Mononuclear cell (primary cell): ENCODE measurements around the gene SH2D6. TPM values are rescaled to one million over a fixed set of nuclear protein-coding genes. Genes with fewer than 3 reads are reported as not detected.
"Not testable (repeated sequence)": the region's sequence is repeated elsewhere in the genome, so short reads cannot be mapped to it uniquely, and the experiment has no call there.

ENCODE experiments used
- H3K27me3 ChIP-seq: 2 replicates; pipeline ENCODE4 v1.6.0; 2011; ENCODE audit warnings: low read length, control low read depth; ENCODE audit not compliant: insufficient read depth
- H3K4me1 ChIP-seq: 2 replicates; pipeline ENCODE4 v1.5.1; 2011; ENCODE audit warnings: mild to moderate bottlenecking, low read length, control low read depth; ENCODE audit not compliant: insufficient read depth
- H3K4me3 ChIP-seq: 2 replicates; pipeline ENCODE4 v1.5.1; 2011; ENCODE audit warnings: mild to moderate bottlenecking, low read length, moderate library complexity
- H3K9me3 ChIP-seq: 2 replicates; pipeline ENCODE4 v1.5.1; 2011; ENCODE audit warnings: low read depth, mild to moderate bottlenecking, control low read depth, low read length
- total RNA-seq: library from RNA; depleted of rRNA; stranded (reverse); fragments of >200 nt; gene quantifications from one replicate; pipeline ENCODE4 v1.2.3, GENCODE V29; 2012

The SH2D6 gene
- total RNA-seq, 1 donor: 0.42 TPM

DNA sequence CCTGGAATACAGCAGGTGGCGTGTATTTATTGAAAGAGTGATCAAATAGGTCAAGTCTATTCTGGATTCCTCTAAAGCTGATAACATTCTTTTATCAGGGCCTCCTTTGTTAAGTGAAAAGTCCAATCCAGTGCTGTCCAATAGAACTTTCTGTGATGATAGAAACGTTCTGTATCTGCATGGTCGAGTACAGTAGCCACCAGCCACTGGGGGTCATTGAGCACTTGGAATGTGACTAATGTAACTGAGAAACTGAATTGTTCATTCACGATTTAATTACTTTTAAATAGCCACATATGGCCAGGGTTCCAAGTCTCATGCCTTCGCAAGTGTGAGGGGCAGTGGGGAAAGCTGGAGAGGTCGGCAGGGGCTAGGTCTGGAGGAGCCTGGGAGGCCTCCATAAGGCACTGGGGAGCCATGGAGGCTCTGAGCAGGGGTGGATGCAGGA lies 20.5 kb downstream of the SH2D6 start:
- Histone ChIP-seq H3K27me3 (no peaks in the 10 kb centered on the region), H3K4me1 (peaks cover 50% of the 10 kb centered on the region), H3K4me3 (no peak overlapping the region), H3K9me3 (no peaks in the 10 kb centered on the region)

DNA sequence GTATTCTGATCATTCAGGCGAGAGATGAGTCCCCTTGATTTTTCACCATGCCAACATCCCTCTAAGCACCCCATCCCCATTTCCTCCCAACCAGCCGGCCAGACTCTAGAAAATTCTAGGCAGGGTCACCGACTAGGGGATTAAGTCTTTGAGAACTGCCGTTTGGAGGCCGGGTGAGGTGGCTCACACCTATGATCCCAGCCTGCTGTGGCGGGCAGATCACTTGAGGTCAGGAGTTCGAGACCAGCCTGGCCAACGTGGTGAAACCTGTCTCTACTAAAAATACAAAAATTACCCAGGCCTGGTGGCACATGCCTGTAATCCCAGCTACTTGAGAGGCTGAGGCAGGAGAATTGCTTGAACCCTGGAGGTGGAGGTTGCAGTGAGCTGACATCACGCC lies 21.1 kb downstream of the SH2D6 start:
- H3K4me1 ChIP-seq: peaks cover 49% of the 10 kb centered on the region
- H3K4me3 ChIP-seq, H3K9me3 ChIP-seq, H3K27me3 ChIP-seq: not testable (repeated sequence)

DNA sequence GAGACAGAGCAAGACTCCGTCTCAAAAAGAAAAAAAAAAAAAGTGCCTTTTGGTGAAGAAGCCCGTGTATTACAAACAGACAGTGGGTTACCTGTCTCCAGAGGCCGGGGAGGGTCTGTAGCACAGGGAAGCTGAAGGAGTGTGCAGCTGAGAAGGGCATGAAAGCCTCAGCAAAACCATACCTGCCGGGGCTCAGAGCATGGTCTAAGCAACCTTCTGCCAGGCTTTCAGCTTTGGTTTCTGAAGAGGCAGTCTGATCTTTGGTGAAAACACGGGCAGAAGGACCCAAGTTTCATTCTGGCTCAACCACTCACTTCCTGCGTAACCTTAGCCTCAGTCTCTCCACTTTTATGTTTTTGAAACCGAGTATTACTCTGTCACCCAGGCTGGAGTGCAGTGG lies 21.5 kb downstream of the SH2D6 start:
- no peak overlapping the region for H3K4me3 ChIP-seq
- H3K9me3 ChIP-seq: no peaks in the 10 kb centered on the region
- peaks cover 46% of the 10 kb centered on the region for H3K4me1 ChIP-seq
- H3K27me3 ChIP-seq: no peaks in the 10 kb centered on the region

DNA sequence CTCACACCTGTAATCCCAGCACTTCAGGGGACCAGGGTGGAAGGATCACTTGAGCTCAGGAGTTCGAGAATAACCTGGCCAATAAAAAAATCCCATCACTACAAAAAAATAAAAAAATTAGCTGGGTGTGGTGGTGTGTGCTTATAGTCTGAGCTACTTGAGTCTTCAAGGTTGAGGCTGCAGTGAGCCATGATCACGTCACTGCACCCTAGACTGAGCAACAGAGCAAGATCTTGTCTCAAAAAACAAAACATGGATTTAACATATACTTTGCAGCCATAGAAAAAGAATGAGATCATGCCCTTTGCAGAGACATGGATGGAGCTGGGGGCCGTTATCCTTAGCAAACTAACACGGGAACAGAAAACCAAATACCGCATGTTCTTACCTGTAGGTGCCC lies 22.2 kb downstream of the SH2D6 start:
- H3K27me3 ChIP-seq: no peaks in the 10 kb centered on the region
- peaks cover 40% of the 10 kb centered on the region for H3K4me1 ChIP-seq
- H3K9me3 ChIP-seq: no peaks in the 10 kb centered on the region
- H3K4me3 ChIP-seq: no peak overlapping the region

DNA sequence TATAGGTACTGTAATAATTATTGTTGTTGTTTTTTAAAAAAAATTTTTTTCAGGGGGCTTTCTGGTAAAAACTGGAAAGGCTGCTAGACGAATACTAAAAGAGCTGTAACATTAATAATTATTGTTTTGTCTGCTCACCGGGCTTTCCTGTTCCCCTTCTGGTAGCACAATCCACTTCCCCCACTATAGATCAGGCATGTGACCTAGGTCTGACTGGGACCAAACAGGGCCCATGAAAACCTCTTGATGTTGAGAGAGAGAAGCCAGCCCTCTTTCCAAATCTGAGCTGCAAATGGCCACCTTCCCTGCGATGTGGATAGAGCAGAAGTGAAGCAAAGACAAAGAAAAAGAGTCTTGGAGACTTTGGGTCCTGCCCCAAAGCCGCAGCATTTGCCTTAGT lies 23.4 kb downstream of the SH2D6 start:
- H3K27me3 ChIP-seq: no peaks in the 10 kb centered on the region
- peaks cover 31% of the 10 kb centered on the region for H3K4me1 ChIP-seq
- H3K9me3 ChIP-seq: no peaks in the 10 kb centered on the region
- H3K4me3 ChIP-seq: no peak overlapping the region

DNA sequence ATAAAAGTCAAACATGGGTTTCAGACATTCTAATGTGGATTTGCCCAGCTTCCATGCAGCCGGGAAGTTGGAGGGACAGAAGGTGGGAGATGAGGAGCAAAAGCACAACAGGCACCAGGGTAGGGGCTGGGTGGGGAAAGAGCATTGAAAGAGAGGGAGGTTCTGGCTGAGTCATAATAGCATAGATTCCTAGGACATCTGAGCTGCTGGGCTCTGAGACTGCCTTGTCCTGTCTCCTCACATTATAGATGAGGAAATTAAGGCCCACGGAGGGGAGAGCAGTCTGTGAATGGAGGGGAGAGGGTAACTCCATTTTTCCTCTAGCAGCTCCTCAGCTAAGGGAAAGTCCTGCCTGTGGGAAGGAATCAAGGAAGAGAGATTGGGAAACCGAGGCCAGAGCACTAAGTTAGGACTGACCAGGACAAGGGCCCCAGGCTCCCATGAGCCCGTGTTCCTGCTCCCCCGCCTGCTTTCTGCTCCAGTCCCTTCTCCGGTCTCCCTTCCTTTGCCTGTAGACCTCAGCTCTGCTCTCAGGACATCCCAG lies 26.2 kb downstream of the SH2D6 start:
- no peak overlapping the region for H3K4me3 ChIP-seq
- no peaks in the 10 kb centered on the region for H3K9me3 ChIP-seq
- H3K27me3 ChIP-seq: no peaks in the 10 kb centered on the region
- peaks cover 8% of the 10 kb centered on the region for H3K4me1 ChIP-seq

DNA sequence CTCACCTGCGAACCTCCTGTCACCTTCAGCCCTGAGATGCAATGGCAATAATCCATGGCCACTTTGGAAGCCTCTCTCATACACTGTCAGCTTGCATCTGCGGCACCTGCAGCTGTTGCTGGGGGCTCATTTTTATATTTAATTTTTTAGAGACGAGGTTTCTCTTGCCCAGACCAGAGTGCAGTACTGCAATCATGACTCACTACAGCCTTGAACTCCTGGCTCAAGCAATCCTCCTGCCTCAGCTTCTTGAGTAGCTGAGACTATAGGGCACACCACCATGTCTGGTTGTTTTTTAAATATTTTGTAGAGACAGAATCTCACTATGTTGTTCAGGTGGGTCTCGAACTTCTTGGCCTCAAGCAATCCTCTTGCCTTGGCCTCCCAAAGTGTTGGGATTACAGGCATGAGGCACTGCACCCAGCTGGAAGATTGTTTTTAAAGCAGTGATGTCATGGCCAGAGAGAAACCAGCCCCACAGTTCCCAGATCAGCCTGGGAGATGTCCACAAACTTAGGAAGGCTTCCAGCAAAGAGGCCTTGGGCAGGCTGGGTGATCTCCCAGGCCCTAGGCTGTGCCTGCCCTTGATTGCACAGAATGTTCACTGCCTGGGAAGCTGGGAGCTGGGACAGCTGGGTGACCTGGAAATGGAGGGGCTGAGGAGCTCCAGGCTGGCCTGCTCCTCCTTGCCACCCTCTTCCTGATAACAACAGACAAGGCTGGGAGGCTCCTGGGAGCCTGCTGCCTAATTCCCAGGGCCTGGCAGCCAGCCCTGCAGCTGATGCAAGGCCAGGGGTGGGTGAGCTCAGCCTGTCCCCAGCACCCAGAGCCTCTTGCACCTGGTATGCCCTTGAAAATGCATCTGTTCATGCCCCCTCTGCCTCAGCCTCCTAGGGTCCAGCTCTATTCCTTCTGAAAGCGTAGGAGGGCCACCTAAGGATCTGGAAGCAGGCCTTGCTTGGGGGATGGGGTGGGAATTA lies 27.1 kb downstream of the SH2D6 start:
- H3K4me3 ChIP-seq: no peak overlapping the region
- H3K9me3 ChIP-seq: no peaks in the 10 kb centered on the region
- no peaks in the 10 kb centered on the region for H3K27me3 ChIP-seq
- peaks cover 8% of the 10 kb centered on the region for H3K4me1 ChIP-seq

DNA sequence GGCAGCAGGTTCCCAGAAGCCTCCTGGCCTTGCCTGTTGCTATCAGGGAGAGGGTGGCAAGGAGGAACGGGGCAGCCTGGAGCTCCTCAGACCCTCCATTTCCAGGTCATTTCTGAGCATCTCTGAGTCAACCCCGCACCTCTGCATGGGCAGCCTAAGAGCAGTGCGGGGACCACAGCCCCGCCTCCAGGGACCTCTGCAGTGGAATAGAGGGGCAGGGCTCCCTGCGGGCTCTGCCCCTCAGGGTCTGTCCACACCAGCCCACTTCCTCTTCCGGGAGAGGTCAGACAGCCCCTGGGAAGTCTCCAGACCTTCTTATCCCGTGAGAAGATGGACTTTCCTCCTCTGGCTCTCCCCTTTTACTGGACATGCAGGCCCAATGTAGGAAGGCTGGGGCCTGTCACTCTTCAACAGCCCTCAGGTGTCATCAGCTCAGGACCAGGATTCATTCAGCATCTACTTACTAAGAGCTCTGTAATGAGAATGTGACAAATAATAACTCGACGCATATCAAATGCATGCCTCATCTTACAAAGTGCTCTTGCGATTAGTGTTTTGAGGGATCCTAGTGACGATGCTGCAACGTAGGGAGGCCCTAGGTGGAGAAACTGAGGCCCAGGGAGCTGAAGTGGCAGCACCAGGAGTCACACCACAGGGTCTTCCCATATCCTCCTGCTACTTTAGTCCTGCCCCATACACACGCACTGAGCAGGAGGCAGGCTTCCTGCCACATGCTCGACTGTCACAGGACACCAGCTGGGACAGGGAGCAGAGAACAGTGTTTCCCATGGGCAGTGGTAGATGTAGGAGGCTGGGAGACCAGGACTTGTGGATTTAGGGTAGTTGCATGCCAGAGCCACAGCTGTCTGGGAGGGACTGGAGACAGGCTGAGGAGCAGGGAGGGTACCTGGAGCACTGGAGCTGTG lies 28.0 kb downstream of the SH2D6 start:
- H3K27me3 ChIP-seq: no peaks in the 10 kb centered on the region
- H3K4me1 ChIP-seq: peaks cover 7% of the 10 kb centered on the region
- H3K4me3 ChIP-seq: no peak overlapping the region
- H3K9me3 ChIP-seq: no peaks in the 10 kb centered on the region

DNA sequence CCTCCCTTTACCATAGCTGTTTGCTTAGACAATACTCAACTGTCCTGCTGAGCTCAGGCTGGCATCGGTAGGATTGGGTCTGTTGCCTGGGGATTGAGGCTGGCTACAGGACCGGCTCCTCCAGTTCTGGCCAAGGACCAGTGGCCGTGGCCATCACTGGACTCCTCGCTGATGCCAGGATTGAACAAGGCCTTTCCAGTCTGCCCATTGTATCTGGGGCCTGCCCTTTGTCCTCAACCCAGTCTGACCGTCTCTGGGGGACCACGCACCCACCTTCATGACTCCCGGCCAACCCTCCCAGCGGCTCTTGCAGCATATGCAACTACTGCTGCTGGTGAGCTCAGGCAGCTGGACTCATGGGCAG lies 28.7 kb downstream of the SH2D6 start:
- H3K27me3 ChIP-seq: no peaks in the 10 kb centered on the region
- no peak overlapping the region for H3K4me3 ChIP-seq
- no peaks in the 10 kb centered on the region for H3K9me3 ChIP-seq
- H3K4me1 ChIP-seq: peaks cover under 1% of the 10 kb centered on the region

DNA sequence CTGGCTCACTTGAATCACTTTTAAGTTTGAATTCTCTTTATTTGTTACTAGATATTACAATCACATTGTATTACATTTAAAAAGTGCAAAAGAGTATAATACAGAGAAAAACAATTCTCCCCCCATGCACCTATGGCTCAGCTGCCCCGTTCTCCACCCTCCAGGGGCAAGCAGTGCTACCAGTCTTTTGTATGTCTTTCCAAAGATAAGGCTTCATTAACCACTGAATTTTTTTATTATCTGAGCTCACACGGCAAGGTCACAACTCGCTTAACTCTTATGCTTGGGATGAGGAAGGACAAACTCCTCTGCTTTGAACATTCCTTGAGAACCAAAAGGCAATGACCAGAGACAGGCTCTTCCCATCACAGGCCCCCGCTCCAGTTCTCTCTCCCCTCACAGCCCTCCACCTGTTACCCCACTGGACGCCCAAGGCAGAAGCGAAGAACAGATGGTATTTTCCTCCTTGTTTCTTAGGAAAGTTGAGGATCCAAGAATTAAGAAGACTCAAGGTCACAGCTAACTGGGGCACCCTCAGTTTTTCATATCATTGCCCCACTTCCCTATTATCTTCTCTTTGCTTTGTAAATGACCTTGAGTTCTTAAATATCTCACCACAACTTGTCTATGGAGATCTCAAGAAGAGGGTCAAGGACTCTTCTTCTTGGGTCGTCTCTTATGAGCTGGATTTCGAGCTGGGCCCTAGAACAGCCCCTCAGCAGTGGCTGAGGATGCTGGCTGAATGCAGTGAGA lies 30.1 kb downstream of the SH2D6 start:
- Histone ChIP-seq H3K4me1 (no peaks in the 10 kb centered on the region), H3K27me3 (no peaks in the 10 kb centered on the region), H3K4me3 (no peak overlapping the region), H3K9me3 (no peaks in the 10 kb centered on the region)

DNA sequence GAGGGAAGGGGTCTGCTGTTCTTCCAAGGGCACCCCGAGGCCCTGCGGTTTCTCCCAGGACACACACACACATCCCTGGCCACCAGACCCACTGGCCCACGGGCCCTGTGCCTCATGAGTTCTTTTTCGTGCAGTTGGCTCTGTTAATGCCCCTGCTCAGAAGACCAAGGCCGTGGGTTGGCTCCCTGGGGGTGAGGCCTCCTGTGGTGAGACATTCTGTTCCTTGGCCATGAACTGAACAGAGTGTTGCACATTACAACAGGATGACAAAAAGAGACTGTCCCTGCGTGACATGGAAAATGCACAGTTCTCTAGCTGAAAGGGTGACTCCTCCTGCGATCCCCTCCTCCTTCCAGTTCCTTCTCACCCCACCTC lies 30.7 kb downstream of the SH2D6 start:
- H3K4me1 ChIP-seq: no peaks in the 10 kb centered on the region
- no peaks in the 10 kb centered on the region for H3K9me3 ChIP-seq
- no peaks in the 10 kb centered on the region for H3K27me3 ChIP-seq
- no peak overlapping the region for H3K4me3 ChIP-seq

DNA sequence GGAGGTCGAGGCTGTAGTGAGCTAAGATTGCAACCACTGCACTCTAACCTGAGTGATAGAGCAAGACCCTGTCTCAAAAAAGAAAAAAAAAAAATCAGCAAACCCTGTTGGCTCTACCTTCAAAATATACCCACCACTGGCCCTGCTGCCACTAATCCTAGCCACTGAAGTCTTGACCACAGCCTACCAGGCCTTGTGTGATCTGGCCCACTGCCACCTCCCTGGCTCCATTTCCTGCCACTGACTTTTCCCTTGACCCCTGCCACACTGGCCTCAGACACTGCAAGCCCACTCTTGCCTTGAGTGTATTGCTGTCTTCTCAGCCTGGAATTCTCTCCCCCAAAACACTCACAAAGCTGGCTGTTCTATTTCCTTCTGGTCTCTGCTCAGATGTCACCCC lies 33.7 kb downstream of the SH2D6 start:
- Histone ChIP-seq H3K4me1 (no peaks in the 10 kb centered on the region), H3K4me3 (no peak overlapping the region), H3K9me3 (no peaks in the 10 kb centered on the region), H3K27me3 (no peaks in the 10 kb centered on the region)

DNA sequence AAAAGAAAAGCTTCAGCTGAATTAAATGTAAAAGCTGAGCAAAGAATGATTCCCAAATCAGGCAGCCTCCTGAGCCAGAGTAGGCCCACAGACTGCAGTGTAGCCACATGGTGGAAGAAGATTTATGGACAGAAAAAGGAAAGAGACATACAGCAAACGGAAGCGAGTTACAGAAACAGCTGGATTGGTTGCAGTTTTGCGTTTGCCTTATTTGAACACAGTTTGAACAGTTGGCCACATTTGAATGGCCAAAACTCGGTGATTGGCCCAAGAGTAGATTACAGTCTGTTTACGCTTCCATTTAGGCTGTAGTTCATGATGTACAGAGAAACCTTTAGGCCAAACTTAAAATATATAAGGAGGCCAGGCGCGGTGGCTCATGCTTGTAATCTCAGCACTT lies 35.1 kb downstream of the SH2D6 start:
- Histone ChIP-seq H3K4me3 (no peak overlapping the region), H3K9me3 (no peaks in the 10 kb centered on the region), H3K27me3 (no peaks in the 10 kb centered on the region), H3K4me1 (no peaks in the 10 kb centered on the region)

DNA sequence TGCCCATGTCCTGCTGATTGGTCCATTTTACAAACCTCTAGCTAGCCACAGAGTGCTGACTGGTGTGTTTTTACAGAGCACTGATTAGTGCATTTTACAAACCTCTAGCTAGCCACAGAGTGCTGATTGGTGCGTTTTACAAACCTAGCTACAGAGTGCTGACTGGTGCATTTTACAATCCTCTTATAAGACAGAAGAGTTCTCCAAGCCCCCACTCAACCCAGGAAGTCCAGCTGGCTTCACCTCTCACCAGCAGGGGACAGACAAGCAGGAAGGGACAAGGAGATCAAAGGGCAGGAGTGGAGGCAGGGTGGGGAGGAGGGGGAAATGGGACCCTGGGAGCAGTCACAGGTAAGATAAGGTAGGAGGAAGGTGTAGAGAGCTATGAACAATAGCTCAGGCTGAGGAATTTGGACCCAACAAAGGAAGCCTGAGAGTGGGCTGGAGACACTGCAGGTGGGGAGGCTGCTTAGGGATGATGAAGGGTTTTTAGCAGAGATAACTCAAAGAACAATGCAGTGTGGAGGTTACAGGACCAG lies 37.1 kb downstream of the SH2D6 start:
- Histone ChIP-seq H3K9me3 (no peaks in the 10 kb centered on the region), H3K4me3 (no peak overlapping the region), H3K27me3 (no peaks in the 10 kb centered on the region), H3K4me1 (no peaks in the 10 kb centered on the region)
